HepG2 (cell line): Measurements from ENCODE around the gene PPM1F. TPM values are rescaled to one million over a fixed set of nuclear protein-coding genes. Genes with fewer than 3 reads are reported as not detected.

Experiments
- AFF4 ChIP-seq: sonication (generic); formaldehyde crosslinking; IDR thresholded peaks from 2 replicates; pipeline ENCODE4 v1.4.0; 2020; ENCODE audit warnings: missing genetic modification reagents
- BHLHE40 ChIP-seq: IDR thresholded peaks from 2 replicates; pipeline ENCODE4 v1.6.1; 2011; ENCODE audit warnings: low read length, improper control_type of control experiment
- GMEB2 ChIP-seq: IDR thresholded peaks from 2 replicates; pipeline ENCODE4 v1.6.1; 2016; ENCODE audit warnings: missing biosample characterization, missing genetic modification reagents, low read depth
- IKZF1 ChIP-seq: fragments of 450-650 bp; IDR thresholded peaks from 2 replicates; pipeline ENCODE4 v1.7.1; 2016
- MYNN ChIP-seq: sonication (generic); formaldehyde crosslinking; IDR thresholded peaks from 2 replicates; pipeline ENCODE4 v1.4.0; 2020; ENCODE audit warnings: mild to moderate bottlenecking, low read depth, missing genetic modification reagents
- PHF20 ChIP-seq: sonication (generic); formaldehyde crosslinking; IDR thresholded peaks from 2 replicates; pipeline ENCODE4 v1.5.0; 2020; ENCODE audit warnings: mild to moderate bottlenecking, missing genetic modification reagents
- POGK ChIP-seq: sonication (generic); formaldehyde crosslinking; conservative IDR thresholded peaks from 2 replicates; pipeline ENCODE4 v1.8.0; 2022; ENCODE audit warnings: mild to moderate bottlenecking, moderate library complexity, missing genetic modification reagents
- RAD21 ChIP-seq: fragments of 450-650 bp; formaldehyde crosslinking; IDR thresholded peaks from 2 replicates; pipeline ENCODE4 v1.5.0; 2020; ENCODE audit warnings: mild to moderate bottlenecking
- RCOR2 ChIP-seq: IDR thresholded peaks from 2 replicates; pipeline ENCODE4 v1.6.1; 2016; ENCODE audit warnings: missing biosample characterization, missing genetic modification reagents
- RXRA ChIP-seq: sonication (generic); formaldehyde crosslinking; IDR thresholded peaks from 2 replicates; pipeline ENCODE4 v1.5.1; 2020; ENCODE audit warnings: missing genetic modification reagents
- YY1 ChIP-seq: IDR thresholded peaks from 2 replicates; pipeline ENCODE4 v1.6.1; 2011; ENCODE audit warnings: low read length, low read depth, moderate library complexity, mild to moderate bottlenecking; ENCODE audit not compliant: insufficient read depth, insufficient replicate concordance
- ZBTB39 ChIP-seq: sonication (generic); formaldehyde crosslinking; IDR thresholded peaks from 2 replicates; pipeline ENCODE4 v1.5.0; 2020; ENCODE audit warnings: missing genetic modification reagents
- ZFP90 ChIP-seq: sonication (generic); formaldehyde crosslinking; IDR thresholded peaks from 2 replicates; pipeline ENCODE4 v1.8.0; 2022; ENCODE audit warnings: missing genetic modification reagents, mild to moderate bottlenecking, inconsistent platforms, borderline replicate concordance
- ZNF260 ChIP-seq: sonication (generic); formaldehyde crosslinking; IDR thresholded peaks from 2 replicates; pipeline ENCODE4 v1.4.0; 2020; ENCODE audit warnings: missing genetic modification reagents, low read depth, mild to moderate bottlenecking, borderline replicate concordance
- ZNF343 ChIP-seq: sonication (generic); formaldehyde crosslinking; IDR thresholded peaks from 2 replicates; pipeline ENCODE4 v1.4.0; 2020; ENCODE audit warnings: mild to moderate bottlenecking, missing genetic modification reagents
- ZNF614 ChIP-seq: IDR thresholded peaks from 2 replicates; pipeline ENCODE4 v1.6.1; 2018; ENCODE audit warnings: missing biosample characterization, missing genetic modification reagents, inconsistent platforms, borderline replicate concordance
- ZNF691 ChIP-seq: sonication (generic); formaldehyde crosslinking; IDR thresholded peaks from 2 replicates; pipeline ENCODE4 v1.4.0; 2020; ENCODE audit warnings: missing genetic modification reagents, low read depth, mild to moderate bottlenecking, borderline replicate concordance
- ZZZ3 ChIP-seq: sonication (generic); formaldehyde crosslinking; IDR thresholded peaks from 2 replicates; pipeline ENCODE4 v1.4.0; 2020; ENCODE audit warnings: missing genetic modification reagents, mild to moderate bottlenecking, borderline replicate concordance
- polyA plus RNA-seq, 8 experiments: library from polyadenylated mRNA; depleted of rRNA in 3 of 8; stranded (reverse) in 7 of 8; unstranded in 1 of 8; fragments of >200 nt; fragmentation: Illumina TruSeq in 4 of 8; extraction: Trizol in 4 of 8; gene quantifications; 2 replicates each; pipeline versions ENCODE4 v1.2.1 to v1.2.3, GENCODE V29; 2011 to 2016; ENCODE audit warnings: low read depth in 4 of 8, missing spikeins in 1 of 8, mixed read lengths in 1 of 8; ENCODE audit not compliant: insufficient read depth in 1 of 8
- total RNA-seq, 5 experiments: library from RNA; depleted of rRNA; stranded (reverse); fragments of >200 nt; fragmentation: Illumina TruSeq; extraction: Trizol; gene quantifications; 2 replicates each; pipeline ENCODE4 v1.2.3, GENCODE V29; 2016; ENCODE audit warnings: low read depth in 1 of 5

The PPM1F gene
- total and polyA plus RNA-seq, 2 of the 13 experiments (the other 11 are each of a cell fraction or from before 2014, with no cell fraction given): 11.0 to 19.6 TPM

- TF ChIP-seq GMEB2 (no peak), POGK (0 out of 2 replicates have a peak, but pooled peaks have one; percentile 17), RCOR2 (CRISPR knock-in tag) (no peak), RAD21 (peak; percentile 87), ZNF614 (CRISPR knock-in tag) (no peak), ZFP90 (peak; percentile 52; the same call in 1 of the 2 replicates), PHF20 (CRISPR knock-in tag) (peak; percentile 56; the same call in 1 of the 2 replicates), ZNF343 (CRISPR knock-in tag) (0 out of 2 replicates have a peak, but pooled peaks have one; percentile 17), ZBTB39 (CRISPR knock-in tag) (no peak), ZZZ3 (CRISPR knock-in tag) (no peak), YY1 (peak; percentile 65), AFF4 (CRISPR knock-in tag) (no peak), RXRA (CRISPR knock-in tag) (no peak), BHLHE40 (no peak), MYNN (no peak), IKZF1 (no peak), ZNF691 (CRISPR knock-in tag) (peak; percentile 13; the same call in 1 of the 2 replicates), ZNF260 (CRISPR knock-in tag) (no peak)
These were observed at the start of gene PPM1F (continued) for GRCh38 chr22:21952586-21953571.
